Measurements from ENCODE around the gene BLOC1S2. TPM values are rescaled to one million over a fixed set of nuclear protein-coding genes. Genes with fewer than 3 reads are reported as not detected.

BLOC1S2 gene
- total RNA-seq, 1 experiment from 2014 or later, result 69.8 TPM

- H3K4me3 Mint-ChIP-seq, result no peak overlapping the region
- H2BK5ac ChIP-seq (ENCODE audit: insufficient read length, low read length), result no peak overlapping the region
- no peak overlapping the region for H3K27ac ChIP-seq (ENCODE audit: insufficient read length, low read depth, low read length)
- H2AK5ac ChIP-seq (ENCODE audit: insufficient read length, low read length), result no peak overlapping the region
- no peaks in the 10 kb centered on the region for H3K79me1 ChIP-seq (ENCODE audit: insufficient read depth, low read depth, low read length, poor library complexity, severe bottlenecking)
- H2BK15ac ChIP-seq (ENCODE audit: low read depth, low read length), result no peak overlapping the region
- no peak overlapping the region for H3K9ac ChIP-seq (ENCODE audit: extremely low read depth, insufficient read length, low read length)
- H3K18ac ChIP-seq (ENCODE audit: insufficient read length, low read depth, low read length), result no peak overlapping the region
- no peak overlapping the region for H3K23ac ChIP-seq (ENCODE audit: insufficient read length, low read depth, low read length)
- H3K4me2 ChIP-seq (ENCODE audit: insufficient read depth, insufficient read length, low read length), result no peak overlapping the region
- no peak overlapping the region for H4K8ac ChIP-seq (replicated peaks; ENCODE audit: insufficient read length, low read depth, low read length)
- no peak overlapping the region for H4K5ac ChIP-seq (ENCODE audit: insufficient read length, low read depth, low read length)
- no peaks in the 10 kb centered on the region for H3K23me2 ChIP-seq (ENCODE audit: insufficient read length, low read depth, low read length, poor library complexity, severe bottlenecking)
- DNase-seq, result no peak
- no peaks in the 10 kb centered on the region for H3K36me3 Mint-ChIP-seq (ENCODE audit: insufficient read depth in 1 of 3, low read depth in 3 of 3)
- no peak overlapping the region for H2BK20ac ChIP-seq (ENCODE audit: low read depth, low read length, poor library complexity, severe bottlenecking)
- no peak overlapping the region for H2BK120ac ChIP-seq (ENCODE audit: low read depth, low read length, poor library complexity, severe bottlenecking)
- 0 out of 4 replicates have a peak, but pooled peaks cover 0 to 2% of the 10 kb centered on the region in 2 experiments for H3K4me1 Mint-ChIP-seq
- H3K27me3 ChIP-seq (ENCODE audit: insufficient read depth, low read length), result no peaks in the 10 kb centered on the region
- TF ChIP-seq CTCF (conservative IDR thresholded peaks at IDR 0.05), result no peak
- H2BK12ac ChIP-seq (ENCODE audit: insufficient read length, low read depth, low read length), result no peak overlapping the region
- H4K91ac ChIP-seq (ENCODE audit: insufficient read length, low read depth, low read length), result no peak overlapping the region
- no peaks in the 10 kb centered on the region for H4K20me1 ChIP-seq (ENCODE audit: control insufficient read depth, insufficient read depth, insufficient read length)
- H2AFZ ChIP-seq (ENCODE audit: low read length), result no peak overlapping the region
- no peaks in the 10 kb centered on the region for H3K9me3 Mint-ChIP-seq
- no peak overlapping the region for H3K4ac ChIP-seq (ENCODE audit: low read depth, low read length)
- WGBS (ENCODE audit: extremely low coverage, insufficient read length, low lambda C conversion rate), result no CpG with 5 or more reads among the region's 1 CpG
- H3K27ac Mint-ChIP-seq, result no peak overlapping the region
- peaks cover 27% of the 10 kb centered on the region for H3K27me3 Mint-ChIP-seq (ENCODE audit: low read depth)
- no peaks in the 10 kb centered on the region for H3K79me2 ChIP-seq (ENCODE audit: insufficient read depth, low read length)
- H3K9me3 ChIP-seq (ENCODE audit: control insufficient read depth, low read depth, low read length), result no peaks in the 10 kb centered on the region
- no peak overlapping the region for H3T11ph ChIP-seq (ENCODE audit: low read length)
- no peaks in the 10 kb centered on the region for H3K4me1 ChIP-seq (ENCODE audit: insufficient read depth, low read length)
- no peak overlapping the region for H3K56ac ChIP-seq (ENCODE audit: insufficient read length, low read depth, low read length)
- no peak overlapping the region for H3K14ac ChIP-seq (ENCODE audit: insufficient read depth, low read length)
Measured at GRCh38 chr10:100319707-100320402, 33.4 kb upstream of the BLOC1S2 start.

All from H9 (cell line).